Activated CD4-positive, alpha-beta T cell treated with anti-CD3 and anti-CD28 coated beads, Interleukin-2, amount 10 ng/mL, durations not matched to agents 24 days and 14 days (primary cell): ENCODE data around the gene PTOV1. TPM values are rescaled to one million over a fixed set of nuclear protein-coding genes. Genes with fewer than 3 reads are reported as not detected.

Source experiments
- DNase-seq: peaks from one replicate; pipeline ENCODE4 v3.0.0; 2022
- H3K27ac Mint-ChIP-seq: one replicate; pipeline ENCODE4 v1.8.0; 2022; ENCODE audit warnings: mild to moderate bottlenecking, mixed read lengths
- H3K27me3 Mint-ChIP-seq: one replicate; pipeline ENCODE4 v1.8.0; 2022; ENCODE audit warnings: mixed read lengths
- H3K36me3 Mint-ChIP-seq: one replicate; pipeline ENCODE4 v1.8.0; 2022; ENCODE audit warnings: low read depth, mild to moderate bottlenecking, mixed read lengths
- H3K4me1 Mint-ChIP-seq: one replicate; pipeline ENCODE4 v1.8.0; 2021; ENCODE audit warnings: mixed read lengths
- H3K4me3 Mint-ChIP-seq: one replicate; pipeline ENCODE4 v1.8.0; 2022; ENCODE audit warnings: mild to moderate bottlenecking, moderate library complexity, mixed read lengths
- H3K9me3 Mint-ChIP-seq: one replicate; pipeline ENCODE4 v1.8.0; 2021; ENCODE audit warnings: mixed read lengths
- intact Hi-C: fragments of 100-400 bp; cut with micrococcal nuclease; formaldehyde crosslinking; loops from one replicate; pipeline ENCODE4 v1.15.1; 2023
- total RNA-seq: library from RNA; stranded (reverse); gene quantifications from 2 replicates; pipeline ENCODE4 v1.2.3, GENCODE V29; 2022

PTOV1 gene
- total RNA-seq, 1 donor from 2014 or later = 121 TPM

DNA sequence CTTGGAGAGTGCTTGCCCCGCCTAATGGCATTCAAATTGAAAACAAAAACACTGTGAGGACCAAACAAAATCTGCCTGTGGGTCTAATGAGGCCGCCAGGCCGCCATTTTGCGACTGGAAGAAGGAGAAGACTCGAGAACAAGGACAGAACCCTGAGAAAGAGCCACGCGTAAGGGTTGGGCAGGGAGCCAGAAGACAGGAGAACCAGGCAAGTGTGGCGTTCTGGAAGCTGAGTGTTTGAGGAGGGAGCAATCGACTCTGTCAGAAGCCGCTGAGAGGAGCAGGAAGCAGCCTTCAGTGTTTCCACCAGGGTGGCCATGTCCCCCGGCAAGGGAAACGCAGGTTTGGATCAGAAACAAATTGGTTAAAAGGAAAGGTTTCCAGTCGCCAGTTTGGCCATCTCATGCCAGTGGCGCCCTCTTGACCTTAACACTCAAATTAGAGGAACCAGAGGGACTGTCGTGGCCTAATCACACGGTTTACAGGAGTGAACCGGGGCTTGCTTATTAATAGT lies 10.2 kb upstream of the PTOV1 start:
- Mint-ChIP-seq H3K4me3 (no peak overlapping the region), H3K4me1 (no peaks in the 10 kb centered on the region), H3K27ac (no peak overlapping the region), H3K27me3 (no peaks in the 10 kb centered on the region), H3K36me3 (peaks cover 16% of the 10 kb centered on the region), H3K9me3 (no peaks in the 10 kb centered on the region)
- DNase-seq = no peak
- intact Hi-C loops = no loop called here

DNA sequence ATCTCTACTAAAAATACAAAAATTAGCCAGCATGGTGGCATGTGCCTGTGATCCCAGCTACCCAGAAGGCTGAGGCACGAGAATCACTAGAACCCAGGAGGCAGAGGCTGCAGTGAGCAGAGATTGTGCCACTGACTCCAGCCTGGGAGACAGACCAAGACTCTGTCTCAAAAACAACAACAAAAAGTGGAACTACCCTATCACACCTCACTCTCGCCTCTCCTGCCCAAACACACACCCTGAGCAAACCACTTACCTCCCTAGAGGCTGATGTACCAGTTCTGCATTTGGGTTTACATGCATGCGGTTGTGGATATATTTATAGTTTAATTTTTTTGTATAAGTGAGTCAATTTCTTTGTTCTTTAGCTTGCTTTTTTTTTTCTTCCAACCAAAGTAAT lies 7.7 kb upstream of the PTOV1 start:
- DNase-seq = no peak
- intact Hi-C loops = no loop called here
- H3K36me3 Mint-ChIP-seq = peaks cover 10% of the 10 kb centered on the region

DNA sequence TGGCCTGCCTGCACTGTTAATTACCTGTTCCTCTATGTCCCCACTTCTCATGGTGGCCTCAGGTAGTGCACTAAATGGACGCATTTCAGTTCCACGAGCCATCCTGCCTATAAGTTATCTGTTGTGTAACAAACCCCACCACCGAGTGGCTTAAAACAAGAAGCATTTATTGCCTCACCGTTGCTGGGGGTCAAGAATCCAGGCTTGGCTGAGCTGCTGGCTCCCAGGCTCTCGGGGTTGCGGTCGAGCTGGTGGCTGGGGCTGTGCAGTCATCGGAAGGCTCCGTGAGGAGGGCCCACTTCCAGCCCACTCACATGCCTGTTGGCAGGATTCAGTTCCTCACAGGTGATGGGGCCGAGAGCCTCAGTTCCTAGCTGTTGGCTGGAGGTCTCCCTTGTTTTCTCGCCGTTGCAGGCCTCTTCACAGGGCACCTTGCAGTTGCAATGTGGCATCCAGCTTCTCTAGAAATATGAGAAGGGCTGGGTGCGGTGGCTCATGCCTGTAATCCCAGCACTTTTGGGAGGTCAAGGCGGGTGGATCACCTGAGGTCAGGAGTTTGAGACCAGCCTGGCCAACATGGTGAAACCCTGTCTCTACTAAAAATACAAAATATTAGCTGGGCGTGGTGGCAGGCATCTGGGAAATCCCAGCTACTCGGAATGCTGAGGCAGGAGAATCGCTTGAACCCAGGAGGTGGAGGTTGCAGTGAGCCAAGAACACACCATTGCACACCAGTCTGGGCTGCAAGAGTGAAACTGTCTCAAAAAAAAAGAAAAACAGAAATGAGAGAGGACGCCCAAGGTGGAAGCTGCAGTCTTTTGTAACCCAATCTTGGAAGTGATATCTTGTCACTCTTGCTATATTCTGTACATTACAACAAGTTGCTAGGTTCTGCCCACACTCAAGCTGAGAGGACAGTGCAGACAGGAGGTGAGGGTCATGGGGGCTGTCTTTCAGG lies 6.5 kb upstream of the PTOV1 start:
- Mint-ChIP-seq H3K4me1 (peaks cover 17% of the 10 kb centered on the region), H3K27me3 (peaks cover 4% of the 10 kb centered on the region), H3K36me3 (peaks cover 7% of the 10 kb centered on the region), H3K4me3 (no peak overlapping the region), H3K9me3 (peaks cover 4% of the 10 kb centered on the region), H3K27ac (no peak overlapping the region)
- DNase-seq = no peak
- intact Hi-C loops = no loop called here

More for the DNA sequence above, 7.7 kb upstream of the PTOV1 start:
- Mint-ChIP-seq H3K4me1 (peaks cover 7% of the 10 kb centered on the region), H3K27ac (no peak overlapping the region), H3K27me3 (peaks cover 4% of the 10 kb centered on the region), H3K4me3 (no peak overlapping the region), H3K9me3 (no peaks in the 10 kb centered on the region)

DNA sequence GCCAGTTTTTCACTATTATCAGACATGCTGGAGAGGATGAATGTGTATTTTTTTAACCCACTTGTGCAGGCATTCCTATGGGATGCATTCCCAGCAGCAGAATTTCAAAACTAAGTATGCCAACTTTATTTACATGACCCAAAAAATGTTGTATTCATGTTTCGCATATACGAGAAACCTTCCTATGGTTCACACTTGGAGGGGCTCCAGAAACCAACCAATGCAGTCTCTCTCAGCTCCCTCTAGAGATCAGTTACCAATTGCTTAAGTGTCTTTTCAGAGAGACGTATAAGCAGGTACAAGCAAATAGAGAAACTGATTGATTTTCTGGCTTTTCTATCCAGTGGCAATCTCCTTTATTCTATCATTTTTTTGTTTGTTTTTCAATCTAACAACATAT lies 5.5 kb upstream of the PTOV1 start:
- peaks cover 4% of the 10 kb centered on the region for H3K9me3 Mint-ChIP-seq
- H3K4me1 Mint-ChIP-seq = peaks cover 24% of the 10 kb centered on the region
- H3K4me3 Mint-ChIP-seq = no peak overlapping the region
- peaks cover 4% of the 10 kb centered on the region for H3K27me3 Mint-ChIP-seq
- peaks cover 11% of the 10 kb centered on the region for H3K36me3 Mint-ChIP-seq
- intact Hi-C loops = no loop called here
- no peak overlapping the region for H3K27ac Mint-ChIP-seq
- DNase-seq = no peak

- Mint-ChIP-seq H3K4me1 (peaks cover 24% of the 10 kb centered on the region), H3K27ac (no peak overlapping the region), H3K36me3 (peaks cover 9% of the 10 kb centered on the region), H3K4me3 (no peak overlapping the region), H3K27me3 (peaks cover 4% of the 10 kb centered on the region), H3K9me3 (peaks cover 4% of the 10 kb centered on the region)
- intact Hi-C loops = no loop called here
- DNase-seq = no peak
Measured at GRCh38 chr19:49846408-49846807, 4.6 kb upstream of the PTOV1 start.

- Mint-ChIP-seq H3K4me3 (peak overlapping the region; percentile 28), H3K27me3 (peaks cover 4% of the 10 kb centered on the region), H3K9me3 (peaks cover 4% of the 10 kb centered on the region), H3K27ac (peak overlapping the region; percentile 58), H3K36me3 (peaks cover 18% of the 10 kb centered on the region), H3K4me1 (peaks cover 34% of the 10 kb centered on the region)
- peak; percentile 76 for DNase-seq
- intact Hi-C loops = loop anchor here (1.0 kb wide), 1 partner anchor 30 kb away; the partner anchor contains the start of gene MED25
Measured at GRCh38 chr19:49847731-49848696, 2.9 kb upstream of the PTOV1 start.

DNA sequence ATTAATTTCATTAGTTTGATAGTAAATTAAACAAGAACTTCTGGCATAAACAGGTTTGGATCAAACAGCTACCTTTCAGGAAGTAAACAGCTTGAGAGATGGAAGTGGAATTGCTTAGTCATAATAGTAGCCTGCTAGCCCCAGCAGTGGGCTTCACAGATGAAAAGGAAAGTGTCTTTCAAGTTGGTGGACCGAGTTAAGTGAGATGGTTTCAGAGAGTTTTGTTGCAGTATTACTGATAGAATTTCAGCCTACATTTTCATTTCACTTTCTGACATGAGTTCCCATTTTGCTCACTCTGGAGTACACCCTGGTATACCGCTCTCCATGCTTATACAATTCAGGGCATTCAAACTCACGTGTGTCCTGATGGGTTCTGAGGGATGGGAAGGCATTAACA lies 2.0 kb upstream of the PTOV1 start:
- intact Hi-C loops = loop anchor here (1.0 kb wide), 1 partner anchor 31 kb away; the partner anchor contains the start of gene MED25
- peaks cover 20% of the 10 kb centered on the region for H3K36me3 Mint-ChIP-seq
- H3K27me3 Mint-ChIP-seq = peaks cover 4% of the 10 kb centered on the region
- peaks cover 38% of the 10 kb centered on the region for H3K4me1 Mint-ChIP-seq
- peak overlapping the region; percentile 50 for H3K4me3 Mint-ChIP-seq
- DNase-seq = no peak
- peak overlapping the region; percentile 13 for H3K27ac Mint-ChIP-seq
- H3K9me3 Mint-ChIP-seq = peaks cover 4% of the 10 kb centered on the region

- peaks cover 4% of the 10 kb centered on the region for H3K27me3 Mint-ChIP-seq
- intact Hi-C loops = loop anchor here (1.0 to 5.0 kb wide), 5 partner anchors 18 to 207 kb away; partner anchors contain the start of genes AP2A1, FUZ, PNKP and SCAF1
- H3K9me3 Mint-ChIP-seq = peaks cover 4% of the 10 kb centered on the region
- no peak for DNase-seq
- H3K27ac Mint-ChIP-seq = peak overlapping the region; percentile 96
- H3K36me3 Mint-ChIP-seq = peaks cover 20% of the 10 kb centered on the region
- peak overlapping the region; percentile 91 for H3K4me3 Mint-ChIP-seq
- H3K4me1 Mint-ChIP-seq = peaks cover 38% of the 10 kb centered on the region
Measured at GRCh38 chr19:49849433-49850220, 1.3 kb upstream of the PTOV1 start.

- Mint-ChIP-seq H3K4me1 (peaks cover 38% of the 10 kb centered on the region), H3K4me3 (peak overlapping the region; percentile 91), H3K9me3 (peaks cover 4% of the 10 kb centered on the region), H3K27ac (peak overlapping the region; percentile 96), H3K36me3 (peaks cover 20% of the 10 kb centered on the region), H3K27me3 (peaks cover 4% of the 10 kb centered on the region)
- intact Hi-C loops = loop anchor here (1.0 to 5.0 kb wide), 5 partner anchors 17 to 207 kb away; partner anchors contain the start of genes AP2A1, FUZ, PNKP and SCAF1
- DNase-seq = no peak
Measured at GRCh38 chr19:49850221-49850486, 805 bp upstream of the PTOV1 start.

DNA sequence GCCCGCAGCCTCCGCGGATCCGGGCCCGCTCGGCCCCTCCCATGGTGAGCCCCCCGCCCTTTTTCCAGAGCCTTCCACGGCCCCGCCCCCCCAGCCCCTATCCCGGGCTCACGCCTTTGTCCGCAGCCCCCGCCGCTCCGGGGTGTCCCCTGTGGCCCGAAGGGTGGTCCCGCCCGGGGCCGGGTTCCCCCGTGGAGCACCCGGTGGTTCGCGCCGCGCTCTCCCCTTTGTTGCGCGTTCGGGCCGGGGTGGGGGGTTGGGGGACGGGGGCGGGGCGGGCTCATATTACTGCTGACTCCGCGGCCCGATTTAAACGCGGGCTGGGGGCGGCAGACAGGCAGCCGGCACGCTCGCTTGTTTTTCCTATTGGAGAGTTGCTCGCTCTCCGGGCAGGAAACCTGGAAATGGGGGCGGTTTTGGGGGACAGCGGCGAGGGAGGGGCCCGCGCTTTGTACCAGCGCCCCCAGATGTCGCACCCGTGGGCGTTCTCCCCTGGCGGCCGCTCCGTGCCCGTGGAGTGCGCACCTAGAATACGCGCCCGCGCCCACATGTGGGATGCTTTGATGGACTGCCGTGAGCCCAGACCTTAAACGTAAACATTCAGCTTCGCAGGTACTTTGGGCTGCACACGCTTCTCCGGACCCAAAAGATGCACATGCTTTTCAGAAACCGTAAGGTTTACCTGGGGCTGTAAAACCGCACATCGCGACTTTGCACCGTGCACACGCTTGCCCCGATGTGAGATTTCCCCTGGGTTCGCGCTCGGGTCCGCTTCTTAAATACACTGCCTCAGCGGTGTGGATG lies 699 bp downstream of the PTOV1 start:
- peak; percentile 78 for DNase-seq
- intact Hi-C loops = loop anchor here (2.0 to 5.0 kb wide), 3 partner anchors 39 to 209 kb away; partner anchors contain the start of genes AP2A1, FUZ and SCAF1

DNA sequence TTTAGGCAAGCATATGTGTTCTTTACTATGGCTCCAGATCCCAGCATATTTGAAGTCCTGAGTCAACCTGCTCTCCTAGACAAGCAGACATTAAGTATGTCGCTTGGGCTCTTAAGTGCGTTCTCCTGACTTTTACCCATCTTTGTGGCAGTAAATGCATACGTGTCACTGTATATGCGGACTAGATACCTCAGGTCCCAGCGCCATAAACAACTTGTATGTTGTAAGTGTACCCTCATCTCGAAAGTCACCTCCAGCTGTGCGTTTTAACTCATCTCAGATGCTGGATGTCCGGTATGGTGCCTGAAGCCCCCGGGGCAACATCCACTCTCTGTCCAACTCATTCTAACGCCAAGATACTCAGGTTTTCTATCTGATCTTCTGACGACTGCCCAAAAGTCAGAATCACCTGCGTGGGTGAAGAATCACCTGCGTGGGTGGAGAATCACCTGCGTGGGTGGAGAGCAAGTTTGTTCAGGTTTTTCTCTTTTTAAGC lies 1.7 kb downstream of the PTOV1 start:
- peaks cover 36% of the 10 kb centered on the region for H3K4me1 Mint-ChIP-seq
- H3K4me3 Mint-ChIP-seq = peak overlapping the region; percentile 83
- H3K9me3 Mint-ChIP-seq = peaks cover 4% of the 10 kb centered on the region
- DNase-seq = no peak
- peak overlapping the region; percentile 34 for H3K27ac Mint-ChIP-seq
- intact Hi-C loops = loop anchor here (5.0 kb wide), 1 partner anchor 85 kb away; the partner anchor contains the start of gene AP2A1
- peaks cover 21% of the 10 kb centered on the region for H3K36me3 Mint-ChIP-seq
- H3K27me3 Mint-ChIP-seq = peaks cover 2% of the 10 kb centered on the region

More for the DNA sequence above, 699 bp downstream of the PTOV1 start:
- H3K36me3 Mint-ChIP-seq = peaks cover 21% of the 10 kb centered on the region
- peak overlapping the region; percentile 83 for H3K4me3 Mint-ChIP-seq
- H3K27me3 Mint-ChIP-seq = peaks cover 4% of the 10 kb centered on the region
- H3K4me1 Mint-ChIP-seq = peaks cover 38% of the 10 kb centered on the region
- H3K9me3 Mint-ChIP-seq = peaks cover 4% of the 10 kb centered on the region
- peak overlapping the region; percentile 29 for H3K27ac Mint-ChIP-seq

DNA sequence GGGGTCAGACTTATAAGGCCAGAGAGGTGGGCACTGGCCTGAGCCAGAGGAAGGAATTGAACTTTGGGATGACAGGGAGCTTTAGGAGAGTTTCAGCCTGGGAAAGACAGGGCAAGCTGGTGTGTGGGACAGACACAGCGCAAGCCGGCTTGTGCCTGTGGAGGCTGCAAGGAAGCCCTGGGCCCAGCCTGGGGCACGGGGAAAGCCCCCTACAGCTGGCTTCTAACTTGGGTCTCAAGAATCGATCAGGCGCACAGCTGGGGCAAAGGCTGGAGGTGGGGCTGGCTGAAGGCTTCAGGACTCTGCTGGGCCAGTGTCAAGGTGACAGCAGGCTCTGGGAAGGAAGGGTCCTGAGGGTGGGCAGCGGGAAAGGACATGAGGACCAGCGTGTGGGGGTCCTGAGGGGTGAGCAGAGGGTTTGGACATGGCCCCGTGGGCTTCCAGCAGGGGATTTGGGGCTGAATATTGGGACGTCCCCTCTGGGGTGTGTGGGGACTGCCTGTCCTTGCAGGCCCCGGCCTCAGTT lies 3.0 kb downstream of the PTOV1 start:
- peak overlapping the region; percentile 32 for H3K4me3 Mint-ChIP-seq
- no peaks in the 10 kb centered on the region for H3K27me3 Mint-ChIP-seq
- DNase-seq = no peak
- peaks cover 25% of the 10 kb centered on the region for H3K4me1 Mint-ChIP-seq
- H3K36me3 Mint-ChIP-seq = peaks cover 25% of the 10 kb centered on the region
- intact Hi-C loops = loop anchor here (5.0 kb wide), 1 partner anchor 87 kb away; the partner anchor contains the start of gene AP2A1
- H3K27ac Mint-ChIP-seq = no peak overlapping the region
- peaks cover 4% of the 10 kb centered on the region for H3K9me3 Mint-ChIP-seq
